HepG2 (cell line): ENCODE results near the gene RPS6KB1. TPM values are rescaled to one million over a fixed set of nuclear protein-coding genes. Genes with fewer than 3 reads are reported as not detected.

Source experiments
- ATAC-seq: fragments of 200-7000 bp; cut with Tn5 transposase; 3 replicates; pipeline ENCODE4 v1.9.1; 2020; ENCODE audit warnings: mild to moderate bottlenecking, moderate library complexity
- BruUV-seq: library from RNA; stranded (reverse); fragments of 400-500 nt; replicated peaks from 2 replicates; lab custom pipeline; 2021; lab: Mats Ljungman, UMichigan
- CTCF ChIA-PET: fragments of 300-600 bp; formaldehyde crosslinking; extraction: SDS; loops from one replicate; lab custom pipeline; 2021; ENCODE audit warnings: low total read pairs, inconsistent platforms, low intra/inter-chr PET ratio; lab: Yijun Ruan, JAX
- POLR2A ChIA-PET: fragments of 350-600 bp; sonication (Branson Sonifier 250); formaldehyde crosslinking; loops from one replicate; lab custom pipeline; 2020; ENCODE audit warnings: antibody characterized with exemption, inconsistent platforms; lab: Yijun Ruan, JAX
- DNase-seq: peaks from one replicate; pipeline ENCODE4 v3.0.0-alpha.2; 2015; ENCODE audit warnings: low spot score
- FAIRE-seq: peaks from 3 replicates; lab custom pipeline; 2011; peaks lifted over from hg19 to GRCh38; lab: Jason Lieb, UNC
- H2AFZ ChIP-seq: one replicate; pipeline ENCODE4 v1.6.1; 2011; ENCODE audit warnings: low read length, inconsistent platforms
- H3K27ac ChIP-seq: fragments of 300-600 bp; 3 replicates; pipeline ENCODE4 v1.8.0; 2011; ENCODE audit warnings: mixed run types, mild to moderate bottlenecking, mixed read lengths, low read length, inconsistent platforms; ENCODE audit not compliant: insufficient read depth; ENCODE audit errors: extremely low read length
- H3K27me3 ChIP-seq, 2 experiments: fragments of 200-600 bp in 1 of 2; 2 replicates in 1 of 2; 3 replicates in 1 of 2; pipeline versions ENCODE4 v1.6.0 to v1.8.0; 2011; ENCODE audit warnings: low read length in 2 of 2, mild to moderate bottlenecking in 2 of 2, moderate library complexity in 2 of 2, inconsistent platforms in 1 of 2; ENCODE audit not compliant: insufficient read depth in 2 of 2, control insufficient read depth in 1 of 2
- H3K36me3 ChIP-seq, 2 experiments: fragments of 200-600 bp in 1 of 2; replicated peaks in 1 of 2; 2 replicates in 1 of 2; 3 replicates in 1 of 2; pipeline versions ENCODE4 v1.5.1 to v1.8.0; 2011; ENCODE audit warnings: low read length in 2 of 2, inconsistent platforms in 1 of 2; ENCODE audit not compliant: insufficient read depth in 2 of 2, control insufficient read depth in 1 of 2
- H3K4me1 ChIP-seq: 2 replicates; pipeline ENCODE4 v1.5.1; 2012; ENCODE audit warnings: low read length, inconsistent platforms; ENCODE audit not compliant: insufficient read depth
- H3K4me2 ChIP-seq: 2 replicates; pipeline ENCODE4 v1.6.0; 2011; ENCODE audit warnings: low read depth, low read length, inconsistent platforms
- H3K4me3 ChIP-seq, 3 experiments: fragments of 200-600 bp in 1 of 3; sonication (generic), shearing (Covaris generic) in 1 of 3; replicated peaks in 1 of 3; 2 replicates each; pipeline ENCODE4 v1.5.1; 2011 to 2016; ENCODE audit warnings: low read length in 3 of 3, inconsistent platforms in 2 of 3, low read depth in 2 of 3, mild to moderate bottlenecking in 2 of 3, control low read depth in 1 of 3, mixed read lengths in 1 of 3; ENCODE audit not compliant: insufficient read depth in 1 of 3
- H3K79me2 ChIP-seq: one replicate; pipeline ENCODE4 v1.6.1; 2011; ENCODE audit warnings: low read length, inconsistent platforms; ENCODE audit not compliant: insufficient read depth
- H3K9ac ChIP-seq: 2 replicates; pipeline ENCODE4 v1.6.0; 2011; ENCODE audit warnings: mild to moderate bottlenecking, low read depth, low read length, inconsistent platforms; ENCODE audit not compliant: insufficient read depth
- H3K9me3 ChIP-seq: 2 replicates; pipeline ENCODE4 v1.5.1; 2012; ENCODE audit warnings: mild to moderate bottlenecking, low read length
- H4K20me1 ChIP-seq: 2 replicates; pipeline ENCODE4 v1.6.0; 2011; ENCODE audit warnings: inconsistent platforms, mild to moderate bottlenecking, low read length, moderate library complexity; ENCODE audit not compliant: insufficient read depth
- BORCS8-MEF2B ChIP-seq: sonication (generic); formaldehyde crosslinking; IDR thresholded peaks from 2 replicates; pipeline ENCODE4 v1.8.0; 2022; ENCODE audit warnings: mild to moderate bottlenecking, missing genetic modification reagents
- CREB3 ChIP-seq: sonication (generic); formaldehyde crosslinking; IDR thresholded peaks from 2 replicates; pipeline ENCODE4 v1.5.0; 2020; ENCODE audit warnings: missing genetic modification reagents
- ESRRA ChIP-seq: sonication (generic); formaldehyde crosslinking; IDR thresholded peaks from 2 replicates; pipeline ENCODE4 v1.5.1; 2020; ENCODE audit warnings: mild to moderate bottlenecking, low read depth, missing genetic modification reagents
- NFYB ChIP-seq: sonication (generic); formaldehyde crosslinking; IDR thresholded peaks from 2 replicates; pipeline ENCODE4 v1.4.0; 2020; ENCODE audit warnings: missing genetic modification reagents
- PITX1 ChIP-seq: sonication (generic); formaldehyde crosslinking; IDR thresholded peaks from 2 replicates; pipeline ENCODE4 v1.5.1; 2020; ENCODE audit warnings: mild to moderate bottlenecking, missing genetic modification reagents
- SOX6 ChIP-seq, 2 experiments: fragments of 450-650 bp in 1 of 2; sonication (generic) in 1 of 2; formaldehyde crosslinking in 1 of 2; IDR thresholded peaks; 2 replicates each; pipeline versions ENCODE4 v1.4.0 to v1.6.1; 2017 to 2020; ENCODE audit warnings: antibody characterized with exemption in 1 of 2, mild to moderate bottlenecking in 1 of 2, missing genetic modification reagents in 1 of 2
- SP2 ChIP-seq: sonication (generic); formaldehyde crosslinking; IDR thresholded peaks from 2 replicates; pipeline ENCODE4 v1.5.1; 2020; ENCODE audit warnings: mild to moderate bottlenecking, missing genetic modification reagents
- TAF15 ChIP-seq: fragments of 200-400 bp; formaldehyde crosslinking; IDR thresholded peaks from one replicate; pipeline ENCODE4 v1.6.1; 2018; ENCODE audit warnings: mild to moderate bottlenecking, low read depth, low read length; ENCODE audit not compliant: poor library complexity, severe bottlenecking
- TBL1XR1 ChIP-seq: fragments of 150-350 bp; IDR thresholded peaks from 2 replicates; pipeline ENCODE4 v1.6.1; 2014; ENCODE audit warnings: borderline replicate concordance, low read length; ENCODE audit not compliant: partially characterized antibody
- ZBTB10 ChIP-seq: sonication (generic); formaldehyde crosslinking; IDR thresholded peaks from 2 replicates; pipeline ENCODE4 v1.4.0; 2020; ENCODE audit warnings: missing genetic modification reagents, borderline replicate concordance
- ZNF263 ChIP-seq: sonication (generic); formaldehyde crosslinking; IDR thresholded peaks from 2 replicates; pipeline ENCODE4 v1.4.0; 2020; ENCODE audit warnings: missing genetic modification reagents
- ZNF329 ChIP-seq: sonication (generic); formaldehyde crosslinking; IDR thresholded peaks from 2 replicates; pipeline ENCODE4 v1.9.0; 2021; ENCODE audit warnings: low read depth, mild to moderate bottlenecking, missing genetic modification reagents
- ZNF431 ChIP-seq: sonication (generic); formaldehyde crosslinking; IDR thresholded peaks from 2 replicates; pipeline ENCODE4 v1.9.0; 2022; ENCODE audit warnings: missing genetic modification reagents, low read depth, mild to moderate bottlenecking, borderline replicate concordance
- ZNF563 ChIP-seq: sonication (generic); formaldehyde crosslinking; IDR thresholded peaks from 2 replicates; pipeline ENCODE4 v1.8.0; 2022; ENCODE audit warnings: mild to moderate bottlenecking, moderate library complexity, missing genetic modification reagents
- in situ Hi-C: cut with HindIII; loops from 2 replicates; pipeline ENCODE4 v1.10.0; 2017; ENCODE audit warnings: low pct_unique_long_range_greater_than_20kb; ENCODE audit not compliant: extremely low pct_ligation_motif_present
- intact Hi-C: fragments of 100-400 bp; cut with micrococcal nuclease; formaldehyde crosslinking; loops from one replicate; pipeline ENCODE4 v1.10.0; 2022; ENCODE audit not compliant: unreplicated experiment
- polyA plus RNA-seq, 8 experiments: library from polyadenylated mRNA; depleted of rRNA in 3 of 8; stranded (reverse) in 7 of 8; unstranded in 1 of 8; fragments of >200 nt; fragmentation: Illumina TruSeq in 4 of 8; extraction: Trizol in 4 of 8; gene quantifications; 2 replicates each; pipeline versions ENCODE4 v1.2.1 to v1.2.3, GENCODE V29; 2011 to 2016; ENCODE audit warnings: low read depth in 4 of 8, missing spikeins in 1 of 8, mixed read lengths in 1 of 8; ENCODE audit not compliant: insufficient read depth in 1 of 8
- total RNA-seq, 5 experiments: library from RNA; depleted of rRNA; stranded (reverse); fragments of >200 nt; fragmentation: Illumina TruSeq; extraction: Trizol; gene quantifications; 2 replicates each; pipeline ENCODE4 v1.2.3, GENCODE V29; 2016; ENCODE audit warnings: low read depth in 1 of 5
- TF ChIP-seq, protein P1 (sequence below): sonication (generic); formaldehyde crosslinking; IDR thresholded peaks from 2 replicates; pipeline ENCODE4 v1.5.1; 2020; ENCODE audit warnings: missing genetic modification reagents, mild to moderate bottlenecking, borderline replicate concordance

The RPS6KB1 gene
- total and polyA plus RNA-seq, 2 of the 13 experiments (the other 11 are each of a cell fraction or from before 2014, with no cell fraction given), result 16.5 to 42.2 TPM

DNA sequence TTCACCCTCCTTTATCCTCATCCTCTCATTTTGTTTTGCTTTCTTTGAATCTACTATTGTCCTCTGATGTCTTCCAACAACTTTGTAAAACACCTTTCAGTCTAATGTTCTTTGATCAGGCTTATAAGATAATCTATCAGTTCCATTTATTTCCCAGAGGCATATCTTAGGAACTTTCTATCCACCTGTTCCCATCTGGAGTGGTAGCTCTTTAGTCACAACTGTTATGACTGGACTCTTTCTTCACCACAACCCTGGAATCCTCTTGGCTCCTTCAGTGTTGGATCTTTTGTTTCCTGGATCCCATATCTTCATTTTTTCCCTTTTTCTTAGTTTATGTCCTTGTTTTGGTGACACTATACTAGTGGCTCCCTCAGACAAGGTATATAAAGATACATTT, 23.5 kb downstream of the RPS6KB1 start:
- Histone ChIP-seq H3K36me3 (peaks cover 27 to 82% of the 10 kb centered on the region in 2 experiments), H3K4me2 (no peak overlapping the region), H3K27me3 (no peaks in the 10 kb centered on the region), H3K79me2 (no peaks in the 10 kb centered on the region), H3K4me3 (no peak overlapping the region), H3K27ac (no peak overlapping the region), H3K9ac (no peak overlapping the region), H3K4me1 (no peaks in the 10 kb centered on the region), H4K20me1 (peaks cover 4% of the 10 kb centered on the region; the same call in 1 of the 2 replicates), H2AFZ (no peak overlapping the region), H3K9me3 (no peaks in the 10 kb centered on the region)
- intact Hi-C loops, result no loop called here
- FAIRE-seq (no peak), ATAC-seq (no peak), DNase-seq (no peak)
- POLR2A ChIA-PET, result no interaction called here
- BruUV-seq, result no TSS peak
- in situ Hi-C loops, result loop anchor here (10.0 kb wide), 1 partner anchor 118 kb away; no protein-coding TSS in a partner anchor
- TF ChIP-seq ZNF431 (CRISPR knock-in tag) (no peak), NFYB (CRISPR knock-in tag) (no peak), BORCS8-MEF2B (CRISPR knock-in tag) (no peak), PITX1 (no peak), ZNF329 (CRISPR knock-in tag) (no peak), ESRRA (CRISPR knock-in tag) (no peak), SOX6 (IDR thresholded peaks at IDR 0.05) (no peak), SOX6 (CRISPR knock-in tag; IDR thresholded peaks at IDR 0.05) (no peak), ZNF563 (CRISPR knock-in tag) (no peak), ZBTB10 (no peak), TAF15 (no peak), SP2 (CRISPR knock-in tag) (no peak), ZNF263 (no peak), TBL1XR1 (no peak), CREB3 (CRISPR knock-in tag) (no peak)
- TF ChIP-seq, protein P1, sequence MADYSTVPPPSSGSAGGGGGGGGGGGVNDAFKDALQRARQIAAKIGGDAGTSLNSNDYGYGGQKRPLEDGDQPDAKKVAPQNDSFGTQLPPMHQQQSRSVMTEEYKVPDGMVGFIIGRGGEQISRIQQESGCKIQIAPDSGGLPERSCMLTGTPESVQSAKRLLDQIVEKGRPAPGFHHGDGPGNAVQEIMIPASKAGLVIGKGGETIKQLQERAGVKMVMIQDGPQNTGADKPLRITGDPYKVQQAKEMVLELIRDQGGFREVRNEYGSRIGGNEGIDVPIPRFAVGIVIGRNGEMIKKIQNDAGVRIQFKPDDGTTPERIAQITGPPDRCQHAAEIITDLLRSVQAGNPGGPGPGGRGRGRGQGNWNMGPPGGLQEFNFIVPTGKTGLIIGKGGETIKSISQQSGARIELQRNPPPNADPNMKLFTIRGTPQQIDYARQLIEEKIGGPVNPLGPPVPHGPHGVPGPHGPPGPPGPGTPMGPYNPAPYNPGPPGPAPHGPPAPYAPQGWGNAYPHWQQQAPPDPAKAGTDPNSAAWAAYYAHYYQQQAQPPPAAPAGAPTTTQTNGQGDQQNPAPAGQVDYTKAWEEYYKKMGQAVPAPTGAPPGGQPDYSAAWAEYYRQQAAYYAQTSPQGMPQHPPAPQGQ (CRISPR knock-in tag), result no peak
- CTCF ChIA-PET, result no interaction called here
